Brain pericyte (primary cell): ENCODE measurements around the gene PREX1.
"Not testable (repeated sequence)": the region's sequence is repeated elsewhere in the genome, so short reads cannot be mapped to it uniquely, and the experiment has no call there.

ENCODE experiments used
- DNase-seq: peaks from one replicate; pipeline ENCODE4 v3.0.0-alpha.2; 2012; ENCODE audit warnings: low read depth, low spot score

PREX1 gene, protein sequence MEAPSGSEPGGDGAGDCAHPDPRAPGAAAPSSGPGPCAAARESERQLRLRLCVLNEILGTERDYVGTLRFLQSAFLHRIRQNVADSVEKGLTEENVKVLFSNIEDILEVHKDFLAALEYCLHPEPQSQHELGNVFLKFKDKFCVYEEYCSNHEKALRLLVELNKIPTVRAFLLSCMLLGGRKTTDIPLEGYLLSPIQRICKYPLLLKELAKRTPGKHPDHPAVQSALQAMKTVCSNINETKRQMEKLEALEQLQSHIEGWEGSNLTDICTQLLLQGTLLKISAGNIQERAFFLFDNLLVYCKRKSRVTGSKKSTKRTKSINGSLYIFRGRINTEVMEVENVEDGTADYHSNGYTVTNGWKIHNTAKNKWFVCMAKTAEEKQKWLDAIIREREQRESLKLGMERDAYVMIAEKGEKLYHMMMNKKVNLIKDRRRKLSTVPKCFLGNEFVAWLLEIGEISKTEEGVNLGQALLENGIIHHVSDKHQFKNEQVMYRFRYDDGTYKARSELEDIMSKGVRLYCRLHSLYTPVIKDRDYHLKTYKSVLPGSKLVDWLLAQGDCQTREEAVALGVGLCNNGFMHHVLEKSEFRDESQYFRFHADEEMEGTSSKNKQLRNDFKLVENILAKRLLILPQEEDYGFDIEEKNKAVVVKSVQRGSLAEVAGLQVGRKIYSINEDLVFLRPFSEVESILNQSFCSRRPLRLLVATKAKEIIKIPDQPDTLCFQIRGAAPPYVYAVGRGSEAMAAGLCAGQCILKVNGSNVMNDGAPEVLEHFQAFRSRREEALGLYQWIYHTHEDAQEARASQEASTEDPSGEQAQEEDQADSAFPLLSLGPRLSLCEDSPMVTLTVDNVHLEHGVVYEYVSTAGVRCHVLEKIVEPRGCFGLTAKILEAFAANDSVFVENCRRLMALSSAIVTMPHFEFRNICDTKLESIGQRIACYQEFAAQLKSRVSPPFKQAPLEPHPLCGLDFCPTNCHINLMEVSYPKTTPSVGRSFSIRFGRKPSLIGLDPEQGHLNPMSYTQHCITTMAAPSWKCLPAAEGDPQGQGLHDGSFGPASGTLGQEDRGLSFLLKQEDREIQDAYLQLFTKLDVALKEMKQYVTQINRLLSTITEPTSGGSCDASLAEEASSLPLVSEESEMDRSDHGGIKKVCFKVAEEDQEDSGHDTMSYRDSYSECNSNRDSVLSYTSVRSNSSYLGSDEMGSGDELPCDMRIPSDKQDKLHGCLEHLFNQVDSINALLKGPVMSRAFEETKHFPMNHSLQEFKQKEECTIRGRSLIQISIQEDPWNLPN (N-terminal part only)

DNA sequence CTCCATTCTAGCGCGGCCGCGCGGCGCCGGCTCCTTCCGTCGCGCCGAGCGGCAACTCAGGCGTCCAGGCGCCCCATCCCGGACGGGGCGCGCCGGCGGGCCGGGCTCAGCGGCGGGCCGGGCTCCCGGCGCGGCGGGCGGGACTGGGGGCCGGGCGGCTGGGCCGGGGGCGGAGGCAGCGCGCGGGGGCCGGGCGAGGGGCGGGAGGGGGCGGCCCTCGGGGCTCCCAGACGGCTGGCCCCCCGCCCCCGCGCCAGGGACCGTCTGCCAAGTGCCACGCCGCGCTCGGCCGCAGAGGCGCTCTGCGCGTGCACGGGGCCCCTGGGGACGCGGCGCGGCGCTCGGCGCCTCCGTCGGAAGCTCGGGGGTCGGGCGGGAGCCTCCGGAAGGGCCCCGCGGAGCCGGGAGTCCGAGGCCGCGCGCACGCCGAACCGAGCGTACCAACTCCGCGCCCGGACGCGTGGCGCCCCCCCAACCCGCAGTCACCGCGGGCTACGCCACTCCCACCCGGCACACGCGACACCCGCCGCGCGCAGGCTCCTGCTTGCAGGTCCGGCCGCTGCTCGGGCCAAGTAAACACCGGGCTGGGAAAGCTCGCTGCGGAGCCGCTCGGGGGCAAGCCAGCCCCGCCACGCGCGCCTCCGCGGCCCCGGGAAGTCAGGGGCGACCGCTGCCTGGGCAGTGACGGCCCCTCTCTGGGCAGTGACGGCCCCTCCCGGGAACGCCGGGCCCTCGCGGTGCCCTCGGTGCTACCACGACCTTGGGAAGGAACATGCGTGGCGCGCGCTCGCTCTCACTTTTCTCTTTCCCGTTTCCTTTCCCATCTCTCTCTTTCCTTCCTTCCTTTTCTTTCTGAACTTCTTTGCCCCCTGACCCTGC, at the start of gene PREX1:
Gene PREX1 (minus strand): TSS at position 145 of the 879 bp plus-strand sequence. CDS start 139 bp downstream, at position 6.
- no peak for DNase-seq

DNA sequence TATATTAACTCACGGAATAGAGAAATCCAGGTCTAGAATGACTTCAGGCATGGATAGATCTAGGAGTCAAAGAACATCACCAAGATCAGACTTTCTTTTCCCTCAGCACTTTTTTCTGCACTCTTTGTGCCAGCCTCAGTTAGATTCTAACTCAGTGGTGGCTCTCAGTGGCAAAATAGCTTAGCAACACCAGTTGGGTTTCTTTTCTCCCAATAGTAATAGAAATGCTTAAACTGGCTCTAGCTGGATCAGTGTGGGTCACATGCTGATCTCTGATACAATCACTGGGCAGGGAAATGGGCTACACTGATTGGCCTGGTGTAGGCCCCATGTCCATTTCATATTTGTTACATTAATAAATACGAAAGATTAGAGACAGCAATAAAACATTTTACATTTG, 49.5 kb upstream of the PREX1 start:
- DNase-seq, result no peak

DNA sequence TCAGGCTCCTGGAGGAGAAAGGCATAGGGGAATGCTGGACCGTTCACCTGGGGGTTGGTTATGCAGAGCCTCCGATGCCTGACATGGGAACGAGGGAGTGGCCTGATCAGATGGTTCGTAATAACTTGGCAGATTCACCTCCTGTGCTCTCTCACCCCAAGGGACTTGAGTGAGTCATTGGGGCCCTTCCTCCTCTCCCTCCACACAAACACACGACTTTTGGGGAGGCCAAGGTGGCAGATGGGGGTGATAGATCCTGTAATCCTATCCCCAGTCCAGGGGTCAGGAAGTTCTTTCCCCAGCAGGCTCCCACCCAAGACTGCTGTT, 48.1 kb upstream of the PREX1 start:
- no peak for DNase-seq

DNA sequence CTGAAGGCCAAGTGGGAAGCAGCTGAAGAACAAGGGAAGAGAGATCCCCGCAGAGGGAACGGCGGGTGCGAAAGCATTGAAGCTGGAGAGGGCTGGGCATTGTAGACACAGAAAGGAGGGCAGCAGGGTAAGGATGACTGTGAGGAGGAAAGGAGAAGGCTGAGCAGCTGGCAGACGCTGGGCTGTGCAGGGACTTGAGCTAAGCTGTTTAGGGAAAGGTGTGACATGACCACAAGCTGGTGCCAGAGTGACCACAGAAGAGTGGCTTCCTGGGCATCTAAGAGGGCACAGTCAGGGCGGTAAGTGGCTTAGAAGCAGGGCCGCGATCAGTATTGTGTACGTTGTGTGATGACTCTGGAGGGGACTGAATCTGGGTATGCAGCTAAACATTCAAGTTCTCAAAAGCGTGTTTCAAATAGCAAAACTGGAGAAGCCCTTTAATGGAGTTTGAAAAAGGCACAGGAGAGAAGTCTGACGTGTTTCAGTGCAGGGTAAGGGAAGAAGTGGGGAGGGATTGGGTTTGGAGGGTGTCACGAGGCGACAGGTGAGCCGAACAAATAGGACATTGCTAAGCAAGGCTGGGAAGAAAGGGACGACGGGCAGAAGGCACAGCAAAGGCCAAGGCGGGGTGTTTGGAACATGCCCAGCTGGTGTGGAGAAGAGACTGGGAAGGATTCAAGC, 47.6 kb upstream of the PREX1 start:
- DNase-seq, result no peak

DNA sequence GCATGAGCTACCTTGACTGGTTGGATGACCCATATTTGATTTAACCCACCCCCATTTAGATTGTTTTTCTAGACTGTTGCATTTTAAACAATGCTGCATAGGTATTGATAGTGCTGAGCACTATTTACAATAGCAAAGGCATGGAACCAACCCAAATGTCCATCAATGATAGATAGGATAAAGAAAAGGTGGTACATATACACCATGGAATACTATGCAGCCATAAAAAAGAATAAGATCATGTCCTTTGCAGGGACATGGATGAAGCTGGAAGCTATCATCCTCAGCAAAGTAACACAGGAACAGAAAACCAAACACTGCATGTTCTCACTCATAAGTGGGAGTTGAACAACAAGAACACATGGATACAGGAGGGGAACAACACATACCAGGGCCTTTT, 41.6 kb upstream of the PREX1 start:
- DNase-seq, result not testable (repeated sequence)

DNA sequence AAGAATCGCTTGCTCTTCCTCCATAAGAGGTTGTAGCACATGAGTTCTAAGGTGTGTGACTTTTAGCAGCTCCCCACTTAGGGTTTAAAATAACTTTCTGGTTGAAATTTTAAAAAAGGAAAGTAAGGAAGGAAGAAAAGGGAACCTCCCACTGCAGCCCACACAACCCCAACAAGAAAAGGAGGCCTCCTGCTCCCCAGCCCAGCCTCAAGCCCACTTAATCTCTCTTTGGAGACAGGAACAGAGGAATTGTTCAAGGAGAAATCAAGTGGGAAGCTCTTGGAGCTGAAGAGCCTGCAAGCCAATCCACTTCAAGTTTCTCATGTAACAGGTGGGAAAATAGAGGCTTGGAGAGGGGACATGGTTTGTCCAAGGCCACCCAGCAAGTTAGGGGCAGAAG, 39.1 kb upstream of the PREX1 start:
- DNase-seq, result no peak

DNA sequence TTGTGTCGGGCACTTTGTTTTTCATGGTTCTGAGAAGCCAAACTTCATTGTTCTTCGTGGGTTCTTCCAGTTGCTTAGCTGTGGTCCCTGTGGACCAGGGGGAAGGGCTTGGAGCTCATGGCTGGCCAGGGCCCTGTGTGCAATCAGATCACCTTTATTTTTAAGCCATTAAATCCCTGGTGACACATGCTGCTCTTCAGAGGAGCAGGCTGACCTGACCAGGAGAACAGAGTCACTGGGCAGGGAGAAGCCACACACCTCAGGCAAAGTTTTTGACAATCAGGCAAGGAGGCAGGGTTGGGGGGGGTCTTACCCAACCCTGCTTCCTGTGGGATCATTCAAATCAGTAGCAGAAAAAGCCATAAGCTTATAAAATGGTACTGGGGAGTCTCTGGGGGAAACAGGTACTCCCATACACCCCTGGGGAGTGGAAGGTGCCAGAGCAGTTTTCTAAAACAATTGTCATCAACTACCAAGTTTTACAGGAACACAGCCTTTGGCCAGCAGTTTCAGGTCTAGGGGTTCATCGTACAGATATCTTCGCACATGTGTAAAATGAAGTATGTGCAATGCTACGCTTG, 37.0 kb upstream of the PREX1 start:
- DNase-seq, result no peak

DNA sequence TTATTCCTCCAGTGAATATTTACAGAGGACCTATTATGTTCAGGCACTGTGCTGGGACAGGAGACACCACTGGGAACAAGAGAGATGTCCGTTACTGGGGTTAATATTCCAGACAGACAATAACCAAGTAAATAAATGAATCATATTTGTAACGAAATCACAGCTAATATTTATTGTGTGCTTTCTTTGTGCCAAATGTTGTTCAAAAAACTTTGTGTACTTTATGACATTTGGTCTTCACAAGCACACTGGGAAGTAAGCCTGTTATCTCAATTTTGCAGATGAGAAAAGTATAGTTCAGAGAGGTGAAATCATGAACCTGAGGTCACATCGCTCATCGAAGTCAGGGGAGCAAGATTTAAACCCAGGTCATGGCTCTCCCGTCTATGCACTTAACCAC, 36.5 kb upstream of the PREX1 start:
- DNase-seq, result no peak

DNA sequence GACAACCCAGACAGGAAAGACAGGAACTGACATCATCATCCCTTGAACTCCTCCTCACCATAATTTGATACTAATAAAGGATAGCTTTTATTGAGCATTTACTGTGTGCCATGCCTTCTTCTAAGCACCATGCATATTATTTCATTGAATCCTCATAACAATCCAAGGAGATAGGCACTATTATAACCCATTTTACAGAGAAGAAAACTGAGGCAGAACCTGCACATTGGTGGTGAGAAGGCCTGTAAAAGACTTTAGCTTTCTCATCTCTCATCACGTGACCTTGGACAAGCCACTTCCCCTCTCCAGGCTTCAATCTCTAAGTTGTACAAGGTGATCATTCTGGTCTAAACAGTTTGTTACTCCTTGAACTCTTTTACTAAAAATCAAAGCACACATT, 34.5 kb upstream of the PREX1 start:
- no peak for DNase-seq

DNA sequence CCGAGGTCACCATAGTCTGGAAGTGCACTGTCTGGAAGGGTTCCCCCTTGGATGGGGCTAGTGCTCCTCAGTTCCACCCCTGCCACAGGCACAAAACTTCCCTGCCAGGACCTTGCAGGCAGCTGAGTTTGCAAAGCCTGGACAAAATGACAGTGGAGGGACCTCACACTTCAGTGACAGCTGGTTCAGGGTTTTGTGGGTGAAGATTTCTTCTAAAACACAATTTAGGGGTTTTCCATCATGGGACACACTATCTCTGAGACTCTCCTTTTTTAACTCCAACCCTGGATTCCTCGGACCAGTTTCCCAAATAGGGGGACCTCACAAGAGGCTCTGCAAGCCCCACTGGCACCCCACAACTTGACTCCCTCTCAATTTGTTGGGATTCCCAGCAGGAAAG, 33.6 kb upstream of the PREX1 start:
- no peak for DNase-seq

DNA sequence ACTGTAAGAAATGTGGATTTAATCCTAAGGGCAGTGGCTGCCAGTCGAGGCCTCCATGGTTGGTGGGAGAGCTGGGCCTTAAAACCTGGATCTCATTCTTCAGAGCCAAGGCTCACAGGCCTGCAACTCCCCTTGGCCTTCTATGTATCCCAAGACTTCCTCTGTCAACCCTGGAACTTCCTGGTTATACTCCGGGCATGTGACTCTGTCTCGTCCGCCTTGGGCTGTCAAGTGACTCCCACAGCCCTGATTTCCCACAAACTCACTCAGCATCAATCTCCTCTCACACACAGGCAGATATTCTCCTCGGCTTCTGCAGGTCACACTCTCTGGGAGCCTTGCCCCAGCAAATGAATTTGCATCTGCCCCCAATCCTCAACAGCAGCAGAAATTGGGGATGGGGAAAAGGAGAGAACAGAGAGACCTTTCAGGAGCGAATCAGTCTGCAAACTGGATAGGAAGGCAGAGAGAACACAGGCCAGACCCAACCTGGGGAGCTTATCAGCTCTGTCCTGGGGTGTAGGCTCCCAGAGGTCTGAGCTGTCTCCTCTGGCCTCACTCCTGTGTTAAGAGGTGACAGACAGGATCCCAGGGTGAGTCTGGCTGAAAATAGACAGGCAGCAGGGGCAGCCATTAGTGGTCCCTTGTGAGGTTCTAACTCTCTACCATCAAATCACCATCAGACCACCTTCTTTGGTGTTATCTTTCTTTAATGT, 30.4 kb upstream of the PREX1 start:
- no peak for DNase-seq

DNA sequence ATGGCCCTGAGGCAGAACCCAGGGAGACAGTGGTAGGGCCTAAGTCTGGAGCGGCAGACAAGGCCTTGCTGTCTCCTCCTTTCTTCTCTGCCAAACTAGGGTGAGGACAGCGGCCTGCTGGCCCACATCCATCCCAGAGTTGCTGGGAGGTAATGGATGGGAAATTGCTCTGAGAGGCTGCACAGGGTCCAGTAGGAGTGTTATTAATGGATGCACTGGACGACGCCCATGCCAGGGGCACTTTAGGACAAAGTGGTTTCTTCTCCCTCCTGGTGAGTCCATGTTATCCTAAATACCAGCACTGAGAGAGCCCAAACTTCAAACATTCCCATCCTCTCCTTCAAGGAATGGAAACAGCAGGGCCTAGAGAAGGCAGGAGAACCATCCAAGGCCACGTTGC, 28.3 kb upstream of the PREX1 start:
- no peak for DNase-seq

DNA sequence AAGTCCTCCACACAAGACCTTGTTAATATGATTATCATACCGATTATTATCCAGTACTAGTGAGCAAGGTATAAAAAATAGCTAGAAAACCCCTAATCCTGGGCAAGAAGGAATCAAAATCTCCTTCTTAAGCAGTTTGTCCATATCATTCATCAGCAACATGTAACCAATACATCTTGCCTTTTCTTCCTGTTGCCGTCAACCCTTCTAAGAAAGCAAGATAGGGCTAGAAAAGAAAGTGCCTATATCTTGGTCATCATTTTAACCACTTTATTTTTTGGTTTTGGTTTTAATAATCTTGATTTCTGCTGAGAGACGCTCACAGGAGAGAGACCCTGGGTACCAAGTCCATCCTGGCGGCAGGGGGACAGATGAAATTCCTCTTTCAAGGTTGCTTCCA, 27.2 kb upstream of the PREX1 start:
- no peak for DNase-seq

DNA sequence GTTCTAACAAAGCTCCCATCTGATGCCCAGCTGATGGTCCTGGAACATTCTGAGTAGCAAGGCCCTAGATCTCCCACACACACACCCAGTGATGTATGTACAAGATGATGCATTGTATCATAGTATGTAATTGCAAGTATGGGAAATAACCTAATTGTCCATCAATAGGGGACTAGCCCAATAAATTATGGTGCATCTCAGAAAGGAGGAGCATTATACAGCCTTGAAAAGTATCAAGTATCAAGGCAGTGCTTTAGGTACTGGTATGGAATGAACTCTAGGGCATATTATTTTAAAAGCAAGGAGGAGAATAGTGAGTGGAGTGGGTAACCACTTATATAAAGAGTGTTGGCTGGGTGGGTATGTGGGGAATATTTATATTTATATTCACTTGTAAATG, 24.8 kb upstream of the PREX1 start:
- no peak for DNase-seq

DNA sequence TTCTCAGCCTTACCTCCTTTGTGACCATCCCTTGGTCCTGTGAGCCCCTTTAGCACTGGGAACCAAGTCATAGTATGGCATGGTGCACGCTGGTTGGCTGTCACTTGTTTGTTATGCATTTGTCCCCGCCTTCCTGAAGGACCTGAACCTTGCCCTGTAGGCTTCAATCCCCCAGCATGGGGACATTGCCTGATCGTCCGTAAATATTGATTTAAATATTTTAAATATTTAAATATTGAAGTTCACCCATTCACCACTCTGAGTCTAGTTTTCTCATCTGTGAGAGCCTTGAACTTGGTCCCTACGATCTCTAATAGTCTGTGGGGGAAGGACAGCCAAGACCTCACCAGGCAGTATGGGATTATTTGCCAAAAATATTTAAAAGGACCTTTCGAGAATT, 23.8 kb upstream of the PREX1 start:
- no peak for DNase-seq

DNA sequence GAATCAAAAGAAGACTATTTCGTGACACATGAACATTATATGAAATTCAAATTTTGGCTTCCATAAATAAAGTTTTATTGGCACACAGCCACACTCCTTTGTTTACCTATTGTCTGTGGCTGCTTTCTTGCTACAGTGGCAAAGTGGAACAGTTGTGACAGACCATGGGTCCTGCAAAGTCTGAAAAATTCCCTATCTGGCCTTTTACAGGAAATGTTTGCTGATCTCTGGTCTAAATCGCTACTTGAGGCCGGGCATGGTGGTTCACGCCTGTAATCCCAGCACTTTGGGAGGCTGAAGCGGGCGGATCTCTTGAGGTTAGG, 23.1 kb upstream of the PREX1 start:
- no peak for DNase-seq

DNA sequence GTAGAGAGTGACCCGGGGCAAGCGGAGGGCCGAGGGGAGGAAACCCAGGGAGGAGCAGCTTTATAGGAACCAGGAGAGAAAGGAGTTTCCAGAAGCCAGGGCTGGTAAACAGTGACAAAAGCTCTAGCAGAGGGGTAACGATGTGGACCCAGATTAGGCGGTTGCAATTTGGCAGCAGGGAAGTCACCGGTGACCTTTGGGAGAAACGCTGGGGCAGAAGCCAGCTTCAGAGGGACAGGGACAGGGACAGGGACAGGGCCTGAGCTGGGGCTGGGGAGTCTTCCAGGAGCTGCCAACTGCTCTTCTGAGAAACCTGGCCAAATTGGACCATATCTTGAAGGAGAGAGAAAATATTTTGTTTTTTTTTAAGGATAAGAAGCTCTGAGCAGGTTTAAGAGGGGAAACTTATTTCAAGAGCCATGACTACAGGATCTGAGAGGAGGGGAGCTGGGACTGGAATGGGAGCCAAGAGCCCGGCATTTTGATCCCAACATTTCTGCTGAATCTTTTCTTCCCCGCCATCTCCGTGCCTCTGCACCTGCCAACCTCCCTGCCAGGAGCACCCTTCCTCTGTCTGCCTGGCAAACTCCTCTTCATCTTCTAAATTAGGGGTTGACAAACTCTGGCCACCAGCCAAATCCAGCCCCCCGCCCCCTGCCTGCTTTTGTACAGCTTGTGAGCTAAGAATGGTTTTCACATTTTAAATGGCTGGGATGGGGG, 22.6 kb upstream of the PREX1 start:
- no peak for DNase-seq

DNA sequence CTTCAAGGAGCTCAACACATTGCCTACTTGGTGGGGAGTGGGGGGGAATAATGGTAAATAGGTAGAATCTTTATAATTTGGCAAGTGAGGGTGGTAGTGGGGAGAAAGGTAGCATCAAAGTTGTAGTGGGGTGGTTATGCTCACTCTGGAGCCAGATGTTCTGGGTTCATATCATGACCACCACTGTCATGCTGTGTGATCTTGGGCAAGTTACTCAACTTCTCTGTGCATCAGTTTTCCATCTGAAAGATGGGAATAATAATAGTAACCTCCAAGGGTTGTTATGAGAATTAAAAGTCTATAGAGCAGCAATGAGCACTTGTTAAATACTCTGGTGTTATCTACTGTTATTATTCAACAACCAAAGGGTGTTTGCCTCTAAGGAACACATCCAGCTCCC, 22.0 kb upstream of the PREX1 start:
- DNase-seq, result no peak

DNA sequence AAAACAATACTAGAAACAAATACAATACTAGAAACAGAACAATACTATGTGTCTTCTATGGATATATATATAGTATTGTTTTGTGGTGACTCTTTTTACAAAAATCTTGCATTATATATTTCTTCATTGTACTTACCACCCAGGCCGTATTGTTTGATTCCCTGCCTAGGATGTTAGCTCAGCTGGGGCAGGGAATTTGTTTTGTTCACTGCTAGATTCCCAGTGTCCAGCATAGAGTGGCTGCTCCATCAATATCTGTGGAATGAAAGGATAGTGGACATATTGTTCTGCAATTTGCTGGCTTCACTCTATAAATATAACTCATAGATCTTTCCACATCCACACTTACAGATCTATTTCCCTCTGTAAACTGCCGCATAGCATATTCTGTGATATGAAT, 21.5 kb upstream of the PREX1 start:
- no peak for DNase-seq
